ENCODE data around the gene WDR86.

GRCh38 chr7:151415375-151416105, 5.7 kb upstream of the WDR86 start:
- no peak for TF ChIP-seq TAF1 (IDR thresholded peaks at IDR 0.05; ENCODE audit: borderline replicate concordance, low read depth, low read length)
- TF ChIP-seq POLR2AphosphoS5 (IDR thresholded peaks at IDR 0.05; ENCODE audit: low read depth, low read length), result no peak
- no peak for TF ChIP-seq POLR2A (IDR thresholded peaks at IDR 0.05; ENCODE audit: low read depth, low read length)
